A549 (cell line): Measurements from ENCODE around the gene PRKN. TPM values are rescaled to one million over a fixed set of nuclear protein-coding genes. Genes with fewer than 3 reads are reported as not detected.

Source experiments
- ATAC-seq, 2 experiments: fragments of 200-7000 bp in 1 of 2; fragments of >200 bp in 1 of 2; cut with Nextera tagmentation in 1 of 2; cut with Tn5 transposase in 1 of 2; 3 replicates each; pipeline versions ENCODE4 v1.8.0 to v1.9.1; 2018 to 2020; ENCODE audit warnings: mild to moderate bottlenecking in 1 of 2, moderate library complexity in 1 of 2
- CTCF ChIA-PET: fragments of 300-600 bp; sonication (Branson Sonifier 250); formaldehyde crosslinking; extraction: SDS; loops from one replicate; lab custom pipeline; 2021; ENCODE audit warnings: antibody characterized with exemption, inconsistent platforms; lab: Yijun Ruan, JAX
- POLR2A ChIA-PET: fragments of 350-600 bp; formaldehyde crosslinking; extraction: SDS; loops from one replicate; lab custom pipeline; 2021; ENCODE audit warnings: antibody characterized with exemption, inconsistent platforms; lab: Yijun Ruan, JAX
- DNase-seq, 2 experiments: peaks; one replicate each; pipeline versions ENCODE4 v3.0.0 to v3.0.0-alpha.2; 2011 to 2016; ENCODE audit warnings: low read depth in 1 of 2, low spot score in 1 of 2
- FAIRE-seq: peaks from 2 replicates; lab custom pipeline; 2011; peaks lifted over from hg19 to GRCh38; lab: Jason Lieb, UNC
- H3K27ac ChIP-seq, 2 experiments: fragments of >200 bp; sonication (Bioruptor Twin); formaldehyde crosslinking; 3 replicates each; pipeline ENCODE4 v1.5.1; 2016 to 2017
- H3K4me1 ChIP-seq: fragments of >200 bp; sonication (Bioruptor Twin); formaldehyde crosslinking; 3 replicates; pipeline ENCODE4 v1.6.1; 2016
- H3K4me2 ChIP-seq: fragments of >200 bp; sonication (Bioruptor Twin); formaldehyde crosslinking; 3 replicates; pipeline ENCODE4 v1.6.1; 2016
- H3K4me3 ChIP-seq: fragments of >200 bp; sonication (Bioruptor Twin); formaldehyde crosslinking; 3 replicates; pipeline ENCODE4 v1.5.1; 2016
- H3K9me3 ChIP-seq: fragments of >200 bp; sonication (Bioruptor Twin); formaldehyde crosslinking; 3 replicates; pipeline ENCODE4 v1.6.1; 2016
- BHLHE40 ChIP-seq: IDR thresholded peaks from 2 replicates; pipeline ENCODE4 v1.6.1; 2012; ENCODE audit warnings: low read depth, low read length, inconsistent platforms
- CBX2 ChIP-seq: fragments of 200-600 bp; sonication (generic); IDR thresholded peaks from 2 replicates; pipeline ENCODE4 v1.6.1; 2016; ENCODE audit warnings: low read depth, mild to moderate bottlenecking, borderline replicate concordance
- CBX8 ChIP-seq: fragments of 200-600 bp; sonication (generic); IDR thresholded peaks from 2 replicates; pipeline ENCODE4 v1.6.1; 2016
- CHD2 ChIP-seq: fragments of 150-350 bp; IDR thresholded peaks from 2 replicates; pipeline ENCODE4 v1.6.1; 2014; ENCODE audit warnings: low read length; ENCODE audit not compliant: partially characterized antibody
- CHD4 ChIP-seq: fragments of 200-600 bp; sonication (generic); IDR thresholded peaks from 2 replicates; pipeline ENCODE4 v1.6.1; 2016; ENCODE audit warnings: antibody characterized with exemption, mild to moderate bottlenecking, borderline replicate concordance
- EHMT2 ChIP-seq: fragments of 200-600 bp; sonication (generic); IDR thresholded peaks from 2 replicates; pipeline ENCODE4 v1.6.1; 2016; ENCODE audit warnings: antibody characterized with exemption, low read depth, mild to moderate bottlenecking, moderate library complexity
- FOSB ChIP-seq: fragments of 250-450 bp; sonication (Bioruptor Pico); IDR thresholded peaks from 2 replicates; pipeline ENCODE4 v1.5.0; 2020; ENCODE audit warnings: mild to moderate bottlenecking, moderate library complexity
- FOSL2 ChIP-seq, 2 experiments: fragments of 450-650 bp in 1 of 2; fragments of >200 bp in 1 of 2; sonication (Bioruptor Twin) in 1 of 2; formaldehyde crosslinking; IDR thresholded peaks; 2 replicates each; pipeline versions ENCODE4 v1.5.0 to v1.6.1; 2016 to 2020; ENCODE audit warnings: mild to moderate bottlenecking in 1 of 2, moderate library complexity in 1 of 2
- HOXA7 ChIP-seq: fragments of 250-450 bp; sonication (Bioruptor Pico); IDR thresholded peaks from 2 replicates; pipeline ENCODE4 v1.5.0; 2020; ENCODE audit warnings: mild to moderate bottlenecking, moderate library complexity
- HOXB5 ChIP-seq: fragments of 250-450 bp; sonication (Bioruptor Pico); IDR thresholded peaks from 2 replicates; pipeline ENCODE4 v1.5.0; 2020; ENCODE audit warnings: mild to moderate bottlenecking, moderate library complexity
- KDM1A ChIP-seq: fragments of 200-600 bp; sonication (generic); IDR thresholded peaks from 2 replicates; pipeline ENCODE4 v1.6.1; 2016; ENCODE audit warnings: low read depth, mild to moderate bottlenecking
- NPAS2 ChIP-seq: fragments of 250-450 bp; sonication (Bioruptor Pico); IDR thresholded peaks from 2 replicates; pipeline ENCODE4 v1.8.0; 2022; ENCODE audit warnings: mild to moderate bottlenecking, moderate library complexity, borderline replicate concordance
- RAD21 ChIP-seq, 2 experiments: fragments of >200 bp in 1 of 2; sonication (Bioruptor Twin) in 1 of 2; formaldehyde crosslinking in 1 of 2; IDR thresholded peaks in 1 of 2; conservative IDR thresholded peaks in 1 of 2; 2 replicates in 1 of 2; 3 replicates in 1 of 2; pipeline ENCODE4 v1.6.1; 2012 to 2018; ENCODE audit warnings: inconsistent platforms in 1 of 2
- RARB ChIP-seq: fragments of 250-450 bp; sonication (Bioruptor Pico); IDR thresholded peaks from 2 replicates; pipeline ENCODE4 v1.8.0; 2021; ENCODE audit warnings: mild to moderate bottlenecking, moderate library complexity
- RCOR1 ChIP-seq: fragments of 150-350 bp; IDR thresholded peaks from 2 replicates; pipeline ENCODE4 v1.6.1; 2014; ENCODE audit warnings: antibody characterized with exemption, low read length, low read depth
- SMC3 ChIP-seq: fragments of >200 bp; sonication (Bioruptor Twin); formaldehyde crosslinking; IDR thresholded peaks from 3 replicates; pipeline ENCODE4 v1.6.1; 2018; ENCODE audit warnings: inconsistent platforms
- SREBF2 ChIP-seq: fragments of 450-650 bp; IDR thresholded peaks from 2 replicates; pipeline ENCODE4 v1.6.1; 2014; ENCODE audit warnings: mild to moderate bottlenecking, moderate library complexity
- TFCP2L1 ChIP-seq: fragments of 250-450 bp; sonication (Bioruptor Pico); IDR thresholded peaks from 2 replicates; pipeline ENCODE4 v1.5.0; 2021; ENCODE audit warnings: mild to moderate bottlenecking
- ZC3H11A ChIP-seq: fragments of 450-650 bp; IDR thresholded peaks from 2 replicates; pipeline ENCODE4 v1.6.1; 2014; ENCODE audit warnings: antibody characterized with exemption, mild to moderate bottlenecking
- ZFP36 ChIP-seq: fragments of 450-650 bp; IDR thresholded peaks from 2 replicates; pipeline ENCODE4 v1.6.1; 2014; ENCODE audit warnings: borderline replicate concordance; ENCODE audit not compliant: partially characterized antibody
- WGBS: methylation state at CpG from one replicate; pipeline ENCODE4 v1.1.6; 2017; ENCODE audit errors: missing lambda C conversion rate; 5-methylcytosine and 5-hydroxymethylcytosine counted together
- polyA plus RNA-seq, 4 experiments: library from polyadenylated mRNA; depleted of rRNA in 3 of 4; stranded (reverse); fragments of >200 nt; fragmentation: RNase III in 1 of 4; extraction: RNeasy Plus Mini Kit Qiagen cat#74134 plus additional on column Dnase treatment in 1 of 4; gene quantifications; 2 replicates in 3 of 4; 3 replicates in 1 of 4; pipeline ENCODE4 v1.2.3, GENCODE V29; 2011 to 2017
- TF ChIP-seq, protein P1 (sequence below): fragments of >200 bp; sonication (Bioruptor Twin); formaldehyde crosslinking; IDR thresholded peaks from 3 replicates; pipeline ENCODE4 v1.6.1; 2016
- TF ChIP-seq, protein P2 (sequence below): fragments of 150-350 bp; IDR thresholded peaks from 2 replicates; pipeline ENCODE4 v1.6.1; 2014; ENCODE audit warnings: low read depth, mild to moderate bottlenecking, low read length
- TF ChIP-seq, protein P3 (sequence below): fragments of 250-450 bp; sonication (Bioruptor Pico); IDR thresholded peaks from 2 replicates; pipeline ENCODE4 v1.5.0; 2021; ENCODE audit warnings: mild to moderate bottlenecking, moderate library complexity, borderline replicate concordance
- TF ChIP-seq, protein P4 (sequence below): IDR thresholded peaks from 2 replicates; pipeline ENCODE4 v1.6.1; 2012; ENCODE audit warnings: low read depth, borderline replicate concordance
- TF ChIP-seq, protein P5 (sequence below): IDR thresholded peaks from 2 replicates; pipeline ENCODE4 v1.6.1; 2012

The PRKN gene
- polyA plus RNA-seq, 2 of the 4 experiments (the other 2 are of a cell fraction), result 0.36 to 0.39 TPM

DNA sequence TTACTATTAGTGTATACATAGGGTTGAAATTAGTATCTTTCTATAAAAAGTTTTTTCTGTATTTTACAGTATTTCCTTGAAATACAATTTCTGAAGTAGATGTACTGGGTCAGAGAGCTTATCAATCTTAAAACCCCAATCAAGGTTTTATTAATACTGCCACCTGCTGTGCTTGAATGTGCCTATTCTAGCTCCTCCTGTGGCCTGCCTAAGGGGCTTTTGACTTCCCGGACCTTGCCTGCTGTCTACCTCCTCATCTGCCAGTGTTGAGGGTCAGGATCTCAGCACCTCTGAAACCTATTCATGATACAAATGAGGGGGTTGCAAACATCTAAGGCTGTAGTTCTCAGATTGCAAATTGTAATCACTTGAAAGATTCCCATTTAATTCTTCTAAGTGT is 9.4 kb upstream of the PRKN start:
- ChIA-PET POLR2A (no interaction called here), CTCF (interaction anchor here (1.5 kb wide), 1 partner anchor 294 kb away, joined by 4 read pairs; no protein-coding TSS in a partner anchor)
- no peak overlapping the region for H3K4me2 ChIP-seq
- H3K27ac ChIP-seq, result no peak overlapping the region
- FAIRE-seq, result no peak
- no peak for ATAC-seq
- WGBS, result 33% methylated on average over 1 of the region's 1 CpG
- H3K4me1 ChIP-seq, result no peaks in the 10 kb centered on the region
- H3K9me3 ChIP-seq, result no peaks in the 10 kb centered on the region
- no peak for DNase-seq
- TF ChIP-seq CBX8 (no peak), HOXB5 (CRISPR knock-in tag) (no peak), NPAS2 (CRISPR knock-in tag) (no peak), CBX2 (no peak), ZFP36 (no peak), HOXA7 (no peak), FOSL2 (IDR thresholded peaks at IDR 0.05) (no peak), FOSL2 (CRISPR knock-in tag; IDR thresholded peaks at IDR 0.05) (no peak), RCOR1 (no peak), FOSB (CRISPR knock-in tag) (no peak), RARB (CRISPR knock-in tag) (no peak), ZC3H11A (no peak), SREBF2 (no peak)
- TF ChIP-seq, protein P1, sequence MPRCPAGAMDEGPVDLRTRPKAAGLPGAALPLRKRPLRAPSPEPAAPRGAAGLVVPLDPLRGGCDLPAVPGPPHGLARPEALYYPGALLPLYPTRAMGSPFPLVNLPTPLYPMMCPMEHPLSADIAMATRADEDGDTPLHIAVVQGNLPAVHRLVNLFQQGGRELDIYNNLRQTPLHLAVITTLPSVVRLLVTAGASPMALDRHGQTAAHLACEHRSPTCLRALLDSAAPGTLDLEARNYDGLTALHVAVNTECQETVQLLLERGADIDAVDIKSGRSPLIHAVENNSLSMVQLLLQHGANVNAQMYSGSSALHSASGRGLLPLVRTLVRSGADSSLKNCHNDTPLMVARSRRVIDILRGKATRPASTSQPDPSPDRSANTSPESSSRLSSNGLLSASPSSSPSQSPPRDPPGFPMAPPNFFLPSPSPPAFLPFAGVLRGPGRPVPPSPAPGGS, result no peak
- TF ChIP-seq, protein P2, sequence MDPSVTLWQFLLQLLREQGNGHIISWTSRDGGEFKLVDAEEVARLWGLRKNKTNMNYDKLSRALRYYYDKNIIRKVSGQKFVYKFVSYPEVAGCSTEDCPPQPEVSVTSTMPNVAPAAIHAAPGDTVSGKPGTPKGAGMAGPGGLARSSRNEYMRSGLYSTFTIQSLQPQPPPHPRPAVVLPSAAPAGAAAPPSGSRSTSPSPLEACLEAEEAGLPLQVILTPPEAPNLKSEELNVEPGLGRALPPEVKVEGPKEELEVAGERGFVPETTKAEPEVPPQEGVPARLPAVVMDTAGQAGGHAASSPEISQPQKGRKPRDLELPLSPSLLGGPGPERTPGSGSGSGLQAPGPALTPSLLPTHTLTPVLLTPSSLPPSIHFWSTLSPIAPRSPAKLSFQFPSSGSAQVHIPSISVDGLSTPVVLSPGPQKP, result no peak
- TF ChIP-seq, protein P3, sequence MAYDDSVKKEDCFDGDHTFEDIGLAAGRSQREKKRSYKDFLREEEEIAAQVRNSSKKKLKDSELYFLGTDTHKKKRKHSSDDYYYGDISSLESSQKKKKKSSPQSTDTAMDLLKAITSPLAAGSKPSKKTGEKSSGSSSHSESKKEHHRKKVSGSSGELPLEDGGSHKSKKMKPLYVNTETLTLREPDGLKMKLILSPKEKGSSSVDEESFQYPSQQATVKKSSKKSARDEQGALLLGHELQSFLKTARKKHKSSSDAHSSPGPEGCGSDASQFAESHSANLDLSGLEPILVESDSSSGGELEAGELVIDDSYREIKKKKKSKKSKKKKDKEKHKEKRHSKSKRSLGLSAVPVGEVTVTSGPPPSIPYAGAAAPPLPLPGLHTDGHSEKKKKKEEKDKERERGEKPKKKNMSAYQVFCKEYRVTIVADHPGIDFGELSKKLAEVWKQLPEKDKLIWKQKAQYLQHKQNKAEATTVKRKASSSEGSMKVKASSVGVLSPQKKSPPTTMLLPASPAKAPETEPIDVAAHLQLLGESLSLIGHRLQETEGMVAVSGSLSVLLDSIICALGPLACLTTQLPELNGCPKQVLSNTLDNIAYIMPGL (CRISPR knock-in tag), result no peak
- TF ChIP-seq, protein P4, sequence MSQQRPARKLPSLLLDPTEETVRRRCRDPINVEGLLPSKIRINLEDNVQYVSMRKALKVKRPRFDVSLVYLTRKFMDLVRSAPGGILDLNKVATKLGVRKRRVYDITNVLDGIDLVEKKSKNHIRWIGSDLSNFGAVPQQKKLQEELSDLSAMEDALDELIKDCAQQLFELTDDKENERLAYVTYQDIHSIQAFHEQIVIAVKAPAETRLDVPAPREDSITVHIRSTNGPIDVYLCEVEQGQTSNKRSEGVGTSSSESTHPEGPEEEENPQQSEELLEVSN, result no peak
- TF ChIP-seq, protein P5, sequence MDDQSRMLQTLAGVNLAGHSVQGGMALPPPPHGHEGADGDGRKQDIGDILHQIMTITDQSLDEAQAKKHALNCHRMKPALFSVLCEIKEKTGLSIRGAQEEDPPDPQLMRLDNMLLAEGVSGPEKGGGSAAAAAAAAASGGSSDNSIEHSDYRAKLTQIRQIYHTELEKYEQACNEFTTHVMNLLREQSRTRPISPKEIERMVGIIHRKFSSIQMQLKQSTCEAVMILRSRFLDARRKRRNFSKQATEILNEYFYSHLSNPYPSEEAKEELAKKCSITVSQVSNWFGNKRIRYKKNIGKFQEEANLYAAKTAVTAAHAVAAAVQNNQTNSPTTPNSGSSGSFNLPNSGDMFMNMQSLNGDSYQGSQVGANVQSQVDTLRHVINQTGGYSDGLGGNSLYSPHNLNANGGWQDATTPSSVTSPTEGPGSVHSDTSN, result no peak
- no peak overlapping the region for H3K4me3 ChIP-seq

DNA sequence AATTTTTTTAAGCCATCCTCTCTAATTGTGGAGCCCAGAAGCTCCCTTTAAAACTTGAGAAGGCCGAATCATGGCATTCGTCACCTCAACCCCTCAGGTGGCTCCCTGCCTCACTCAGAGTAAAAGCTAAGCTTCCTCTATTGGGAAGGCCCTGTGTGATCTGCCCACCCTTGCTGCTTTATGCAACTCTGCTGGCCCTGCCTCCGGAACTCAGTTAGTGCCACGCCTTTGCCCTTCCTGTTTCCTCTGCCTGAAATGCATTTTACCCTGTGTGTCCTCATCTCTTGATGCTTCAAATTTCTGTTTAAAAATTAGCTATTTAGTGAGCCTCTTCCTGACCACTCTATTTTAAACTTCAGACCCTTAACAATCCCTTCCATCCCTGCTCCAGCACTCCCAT is 5.9 kb upstream of the PRKN start:
- FAIRE-seq (no peak), ATAC-seq (no peak)

More for the DNA sequence above, 5.9 kb upstream of the PRKN start:
- WGBS, result 42% methylated on average over 4 of the region's 4 CpGs
- Histone ChIP-seq H3K4me1 (no peaks in the 10 kb centered on the region), H3K4me2 (no peak overlapping the region), H3K4me3 (no peak overlapping the region), H3K27ac (no peak overlapping the region), H3K9me3 (no peaks in the 10 kb centered on the region)
- CTCF ChIA-PET, result no interaction called here
- no peak for DNase-seq
- POLR2A ChIA-PET, result no interaction called here
- TF ChIP-seq KDM1A (no peak), SMC3 (no peak), CHD2 (no peak), RAD21 (conservative IDR thresholded peaks at IDR 0.05 in 1 of 2, IDR thresholded peaks at IDR 0.05 in 1 of 2) (no peak), CBX2 (no peak), BHLHE40 (no peak), CHD4 (no peak), NPAS2 (CRISPR knock-in tag) (no peak), EHMT2 (no peak), TFCP2L1 (CRISPR knock-in tag) (no peak)
